Chondrocyte (in vitro differentiated cells): ENCODE measurements around the gene PCBP4. TPM values are rescaled to one million over a fixed set of nuclear protein-coding genes. Genes with fewer than 3 reads are reported as not detected.
A peak's percentile ranks its signal among the peaks of the same experiment; 100 is the strongest.

Experiments
- DNase-seq: peaks from one replicate; pipeline ENCODE4 v3.0.0; 2021; ENCODE audit warnings: mixed read lengths, low spot score
- H3K27ac Mint-ChIP-seq: one replicate; pipeline ENCODE4 v1.8.0; 2021; ENCODE audit warnings: mild to moderate bottlenecking, moderate library complexity, mixed read lengths; ENCODE audit not compliant: unreplicated experiment
- H3K27me3 Mint-ChIP-seq: 2 replicates; pipeline ENCODE4 v1.8.0; 2021; ENCODE audit warnings: low read depth, mixed read lengths
- H3K36me3 Mint-ChIP-seq: 2 replicates; pipeline ENCODE4 v1.8.0; 2021; ENCODE audit warnings: low read depth, mixed read lengths
- H3K4me1 Mint-ChIP-seq: 2 replicates; pipeline ENCODE4 v1.8.0; 2021; ENCODE audit warnings: low read depth, mild to moderate bottlenecking, mixed read lengths
- H3K4me3 Mint-ChIP-seq: one replicate; pipeline ENCODE4 v1.8.0; 2021; ENCODE audit warnings: mild to moderate bottlenecking, moderate library complexity, mixed read lengths; ENCODE audit not compliant: unreplicated experiment
- H3K9me3 Mint-ChIP-seq: 2 replicates; pipeline ENCODE4 v1.8.0; 2021; ENCODE audit warnings: low read depth, mixed read lengths
- total RNA-seq: library from RNA; stranded (reverse); gene quantifications from 3 replicates; pipeline ENCODE4 v1.2.1, GENCODE V29; 2021
- TF ChIP-seq, protein P1 (sequence below): fragments of 200-600 bp; sonication (generic); IDR thresholded peaks from 2 replicates; pipeline ENCODE4 v1.5.0; 2021; ENCODE audit warnings: antibody characterized with exemption, mild to moderate bottlenecking, moderate library complexity

The PCBP4 gene
- total RNA-seq, 1 donor from 2014 or later = 63.8 TPM

DNA sequence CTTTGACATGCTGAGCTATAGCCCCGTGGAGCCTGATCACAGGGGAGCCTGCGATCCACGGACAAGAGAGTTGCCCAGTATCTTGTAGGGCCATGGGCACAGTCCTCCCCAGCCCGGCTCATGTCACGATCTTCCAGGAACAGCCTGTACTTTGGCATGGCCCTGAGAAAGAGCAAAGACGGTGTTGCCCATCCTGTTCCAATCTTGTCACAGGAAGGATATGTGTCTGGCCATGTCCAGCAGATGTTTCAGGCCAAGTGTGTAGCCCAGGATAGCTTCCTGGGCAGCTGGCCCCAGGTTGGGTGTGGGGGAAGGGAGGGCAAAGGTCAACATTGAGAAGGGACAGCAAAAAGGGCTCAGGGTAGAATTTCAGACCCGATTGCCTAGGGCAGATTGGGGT, 45.4 kb upstream of the PCBP4 start:
- no peaks in the 10 kb centered on the region for H3K9me3 Mint-ChIP-seq
- H3K27ac Mint-ChIP-seq = peak overlapping the region; percentile 65
- no peak overlapping the region for H3K4me3 Mint-ChIP-seq
- no peaks in the 10 kb centered on the region for H3K36me3 Mint-ChIP-seq
- TF ChIP-seq, protein P1, sequence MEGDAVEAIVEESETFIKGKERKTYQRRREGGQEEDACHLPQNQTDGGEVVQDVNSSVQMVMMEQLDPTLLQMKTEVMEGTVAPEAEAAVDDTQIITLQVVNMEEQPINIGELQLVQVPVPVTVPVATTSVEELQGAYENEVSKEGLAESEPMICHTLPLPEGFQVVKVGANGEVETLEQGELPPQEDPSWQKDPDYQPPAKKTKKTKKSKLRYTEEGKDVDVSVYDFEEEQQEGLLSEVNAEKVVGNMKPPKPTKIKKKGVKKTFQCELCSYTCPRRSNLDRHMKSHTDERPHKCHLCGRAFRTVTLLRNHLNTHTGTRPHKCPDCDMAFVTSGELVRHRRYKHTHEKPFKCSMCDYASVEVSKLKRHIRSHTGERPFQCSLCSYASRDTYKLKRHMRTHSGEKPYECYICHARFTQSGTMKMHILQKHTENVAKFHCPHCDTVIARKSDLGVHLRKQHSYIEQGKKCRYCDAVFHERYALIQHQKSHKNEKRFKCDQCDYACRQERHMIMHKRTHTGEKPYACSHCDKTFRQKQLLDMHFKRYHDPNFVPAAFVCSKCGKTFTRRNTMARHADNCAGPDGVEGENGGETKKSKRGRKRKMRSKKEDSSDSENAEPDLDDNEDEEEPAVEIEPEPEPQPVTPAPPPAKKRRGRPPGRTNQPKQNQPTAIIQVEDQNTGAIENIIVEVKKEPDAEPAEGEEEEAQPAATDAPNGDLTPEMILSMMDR = no peak
- peaks cover 3% of the 10 kb centered on the region for H3K4me1 Mint-ChIP-seq
- no peak for DNase-seq
- no peaks in the 10 kb centered on the region for H3K27me3 Mint-ChIP-seq

DNA sequence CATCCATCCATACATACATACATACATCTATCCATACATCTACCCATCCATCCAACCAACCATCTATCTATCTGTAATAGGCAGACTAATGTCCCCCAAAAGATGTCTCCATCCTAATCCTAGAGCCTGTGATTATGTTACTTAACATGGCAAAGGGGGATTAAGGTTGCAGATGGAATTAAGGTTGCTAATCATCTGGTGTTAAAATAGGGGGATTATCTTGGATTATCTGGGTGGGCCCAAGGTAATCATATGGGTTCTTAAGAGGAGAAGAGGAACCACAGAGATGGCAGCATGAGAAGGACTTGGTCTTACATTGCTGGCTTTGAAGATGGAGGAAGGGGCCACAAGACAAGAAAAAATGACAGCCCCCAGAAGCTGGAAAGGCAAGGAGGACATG, 43.2 kb upstream of the PCBP4 start:
- peaks cover 9% of the 10 kb centered on the region for H3K4me1 Mint-ChIP-seq
- TF ChIP-seq, protein P1 = no peak
- H3K27ac Mint-ChIP-seq = no peak overlapping the region
- no peak overlapping the region for H3K4me3 Mint-ChIP-seq
- H3K36me3 Mint-ChIP-seq = no peaks in the 10 kb centered on the region
- H3K27me3 Mint-ChIP-seq = no peaks in the 10 kb centered on the region
- H3K9me3 Mint-ChIP-seq = no peaks in the 10 kb centered on the region
- no peak for DNase-seq

DNA sequence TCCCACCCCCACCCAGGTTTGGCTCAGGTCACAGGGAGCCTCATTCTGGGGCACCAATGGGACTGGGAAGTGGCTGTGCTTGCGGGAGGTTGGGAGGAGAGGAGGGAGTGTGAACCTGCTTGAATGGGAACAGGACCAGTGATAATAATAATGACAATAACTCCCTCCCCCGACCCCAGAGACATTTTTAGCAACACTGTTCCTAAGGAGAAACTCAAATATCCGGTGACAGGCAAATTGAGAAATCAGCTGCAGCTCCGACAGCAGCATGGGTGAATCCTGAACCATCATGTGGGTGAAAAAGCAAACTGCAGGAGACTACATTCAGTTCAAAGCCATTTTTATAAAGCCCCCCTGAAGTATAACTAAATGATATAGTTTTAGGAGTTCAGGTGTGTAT, 40.0 kb upstream of the PCBP4 start:
- H3K27me3 Mint-ChIP-seq = no peaks in the 10 kb centered on the region
- no peaks in the 10 kb centered on the region for H3K36me3 Mint-ChIP-seq
- H3K9me3 Mint-ChIP-seq = no peaks in the 10 kb centered on the region
- H3K27ac Mint-ChIP-seq = no peak overlapping the region
- no peak for DNase-seq
- TF ChIP-seq, protein P1 = no peak
- H3K4me3 Mint-ChIP-seq = no peak overlapping the region
- peaks cover 22% of the 10 kb centered on the region for H3K4me1 Mint-ChIP-seq

DNA sequence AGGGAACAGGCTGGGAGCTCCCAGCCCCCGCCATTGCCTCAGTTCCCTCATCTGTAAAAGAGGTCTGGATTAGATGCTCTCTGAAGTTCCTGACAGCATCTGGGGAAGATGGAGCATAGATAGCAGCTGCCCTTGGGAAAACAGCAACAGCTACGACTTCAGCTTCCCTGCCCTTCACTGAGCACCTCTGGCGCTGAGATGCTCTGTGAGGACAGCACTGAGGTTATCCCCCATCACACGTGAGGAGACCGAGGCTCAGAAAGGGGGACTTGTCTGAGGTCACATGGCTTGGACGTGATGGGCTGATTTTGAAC, 39.5 kb upstream of the PCBP4 start:
- H3K4me1 Mint-ChIP-seq = peaks cover 22% of the 10 kb centered on the region
- TF ChIP-seq, protein P1 = no peak
- no peaks in the 10 kb centered on the region for H3K9me3 Mint-ChIP-seq
- no peaks in the 10 kb centered on the region for H3K36me3 Mint-ChIP-seq
- DNase-seq = no peak
- H3K4me3 Mint-ChIP-seq = no peak overlapping the region
- H3K27ac Mint-ChIP-seq = no peak overlapping the region
- H3K27me3 Mint-ChIP-seq = no peaks in the 10 kb centered on the region

DNA sequence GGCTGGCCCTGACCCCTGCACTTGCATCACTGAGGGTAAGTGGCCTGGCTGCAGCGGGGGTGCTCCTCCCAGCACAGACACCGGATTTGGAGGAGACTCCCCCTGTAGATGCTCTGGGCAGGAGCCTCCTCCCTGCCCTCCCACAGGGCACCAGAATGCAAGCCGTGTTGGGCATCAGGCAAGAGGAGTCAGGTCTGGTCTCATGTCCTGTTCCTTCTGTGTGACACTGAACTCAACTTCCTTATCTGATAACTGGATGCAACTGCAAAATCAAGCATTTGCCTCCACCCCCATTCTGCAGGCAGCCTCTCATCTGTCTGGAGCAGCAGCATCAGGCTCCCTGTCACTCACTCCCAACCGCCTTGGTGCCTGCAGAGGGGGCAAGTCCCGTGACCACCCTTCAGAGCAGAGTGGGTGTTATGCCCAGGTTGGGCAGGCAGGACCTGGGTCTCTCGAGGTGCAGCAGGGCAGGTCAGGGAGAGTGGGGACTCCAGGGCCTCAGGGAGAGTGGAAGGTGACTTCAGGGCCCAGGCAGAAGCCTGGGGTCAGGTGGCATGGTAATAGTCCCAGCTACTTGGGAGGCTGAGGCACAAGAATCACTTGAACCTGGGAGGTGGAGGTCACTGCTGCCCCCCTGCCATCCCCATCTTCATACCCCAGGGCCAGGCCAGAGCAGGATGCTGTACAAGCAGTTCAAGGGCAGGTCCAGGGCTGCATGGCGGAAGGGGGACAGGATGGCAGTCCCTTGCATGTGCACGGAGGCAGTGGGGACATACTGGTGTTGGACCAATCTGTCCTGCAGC, 39.0 kb upstream of the PCBP4 start:
- Mint-ChIP-seq H3K4me3 (no peak overlapping the region), H3K27me3 (no peaks in the 10 kb centered on the region), H3K36me3 (no peaks in the 10 kb centered on the region), H3K4me1 (peaks cover 22% of the 10 kb centered on the region), H3K27ac (no peak overlapping the region), H3K9me3 (no peaks in the 10 kb centered on the region)
- TF ChIP-seq, protein P1 = no peak
- DNase-seq = no peak
